ENCODE results near the gene CALCR. TPM values are rescaled to one million over a fixed set of nuclear protein-coding genes. Genes with fewer than 3 reads are reported as not detected.

The CALCR gene
- total RNA-seq, 1 experiment from 2014 or later, result 0.10 TPM

- Histone ChIP-seq H3K9me3 (ENCODE audit: control insufficient read depth in 1 of 2, insufficient read depth in 1 of 2, low read depth in 1 of 2, low read length in 2 of 2) (no peaks in the 10 kb centered on the region), H4K20me1 (ENCODE audit: insufficient read depth) (no peaks in the 10 kb centered on the region), H3K79me2 (ENCODE audit: insufficient read depth, low read length) (no peaks in the 10 kb centered on the region), H3K9ac (ENCODE audit: low read length) (no peak overlapping the region), H2AFZ (ENCODE audit: low read depth, low read length, poor library complexity, severe bottlenecking) (no peak overlapping the region), H3K4me1 (ENCODE audit: control insufficient read depth in 1 of 2, insufficient read depth in 2 of 2, low read length in 2 of 2) (no peaks in the 10 kb centered on the region), H3K4me3 (replicated peaks in 1 of 2; ENCODE audit: low read depth in 1 of 2, low read length in 2 of 2) (no peak overlapping the region), H3K9me2 (ENCODE audit: insufficient read depth) (no peaks in the 10 kb centered on the region), H3K4me2 (ENCODE audit: low read length) (no peak overlapping the region), H3K27ac (ENCODE audit: low read depth, low read length) (no peak overlapping the region), H3K36me3 (ENCODE audit: control insufficient read depth in 1 of 2, insufficient read depth in 2 of 2, low read length in 2 of 2) (no peaks in the 10 kb centered on the region), H3K27me3 (ENCODE audit: insufficient read depth, low read length) (peaks cover under 1% of the 10 kb centered on the region; the same call in 1 of the 2 replicates)
- no TSS peak for BruUV-seq (replicated peaks)
- intact Hi-C loops (cut with micrococcal nuclease), result no loop called here
- no peak for ATAC-seq
- no peak for DNase-seq (ENCODE audit: low read depth, low spot score)
- POLR2A ChIA-PET, result no interaction called here
- RAD21 ChIA-PET (ENCODE audit: low non-redundant PET in 1 of 2, low total read pairs in 2 of 2, uncharacterized antibody in 2 of 2, unreplicated experiment in 2 of 2), result no interaction called here
- TF ChIP-seq SIN3A (IDR thresholded peaks at IDR 0.05; ENCODE audit: low read depth) (no peak), FOSL1 (IDR thresholded peaks at IDR 0.05; ENCODE audit: low read depth) (no peak), TCF7L2 (IDR thresholded peaks at IDR 0.05; ENCODE audit: borderline replicate concordance, extremely low read depth, insufficient read depth, insufficient read length) (no peak), ZNF274 (IDR thresholded peaks at IDR 0.05; ENCODE audit: low read depth, low read length) (no peak), POLR2AphosphoS5 (IDR thresholded peaks at IDR 0.05; ENCODE audit: low read depth, low read length) (no peak), SP1 (IDR thresholded peaks at IDR 0.05; ENCODE audit: low read depth) (no peak), YY1 (IDR thresholded peaks at IDR 0.05; ENCODE audit: extremely low read depth, insufficient replicate concordance, low read depth, low read length) (no peak), EZH2phosphoT487 (IDR thresholded peaks at IDR 0.05; ENCODE audit: borderline replicate concordance) (no peak), SRF (IDR thresholded peaks at IDR 0.05; ENCODE audit: low read depth) (no peak), JUND (IDR thresholded peaks at IDR 0.05) (no peak), REST (IDR thresholded peaks at IDR 0.05; ENCODE audit: low read depth) (no peak)
- TF ChIP-seq, protein P1, sequence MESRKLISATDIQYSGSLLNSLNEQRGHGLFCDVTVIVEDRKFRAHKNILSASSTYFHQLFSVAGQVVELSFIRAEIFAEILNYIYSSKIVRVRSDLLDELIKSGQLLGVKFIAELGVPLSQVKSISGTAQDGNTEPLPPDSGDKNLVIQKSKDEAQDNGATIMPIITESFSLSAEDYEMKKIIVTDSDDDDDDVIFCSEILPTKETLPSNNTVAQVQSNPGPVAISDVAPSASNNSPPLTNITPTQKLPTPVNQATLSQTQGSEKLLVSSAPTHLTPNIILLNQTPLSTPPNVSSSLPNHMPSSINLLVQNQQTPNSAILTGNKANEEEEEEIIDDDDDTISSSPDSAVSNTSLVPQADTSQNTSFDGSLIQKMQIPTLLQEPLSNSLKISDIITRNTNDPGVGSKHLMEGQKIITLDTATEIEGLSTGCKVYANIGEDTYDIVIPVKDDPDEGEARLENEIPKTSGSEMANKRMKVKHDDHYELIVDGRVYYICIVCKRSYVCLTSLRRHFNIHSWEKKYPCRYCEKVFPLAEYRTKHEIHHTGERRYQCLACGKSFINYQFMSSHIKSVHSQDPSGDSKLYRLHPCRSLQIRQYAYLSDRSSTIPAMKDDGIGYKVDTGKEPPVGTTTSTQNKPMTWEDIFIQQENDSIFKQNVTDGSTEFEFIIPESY (IDR thresholded peaks at IDR 0.05; ENCODE audit: extremely low read depth, insufficient replicate concordance, low read length), result no peak
- CTCF ChIA-PET, result no interaction called here
These were observed 174.9 kb downstream of the CALCR start for GRCh38 chr7:93399642-93400041.
